NCI-H1417 treated with DMSO at 0.1 percent for 48 hours (cell line): ENCODE measurements around the gene CLASP1.
A peak's percentile ranks its signal among the peaks of the same experiment; 100 is the strongest.
"Not testable (repeated sequence)": the region's sequence is repeated elsewhere in the genome, so short reads cannot be mapped to it uniquely, and the experiment has no call there.

Experiments used
- DNase-seq: peaks from one replicate; lab custom pipeline; 2025; lab: John Stamatoyannopoulos, UW

The CLASP1 gene

GRCh38 chr2:121617042-121617599 is 32.1 kb downstream of the CLASP1 start:
- no peak for DNase-seq

GRCh38 chr2:121613774-121614173 is 35.5 kb downstream of the CLASP1 start:
- no peak for DNase-seq

- DNase-seq: no peak
Observed at GRCh38 chr2:121613152-121613551, 36.1 kb downstream of the CLASP1 start.

- DNase-seq: no peak
Observed at GRCh38 chr2:121611730-121612705, 37.2 kb downstream of the CLASP1 start.

- DNase-seq: not testable (repeated sequence)
Observed at GRCh38 chr2:121611048-121611649, 38.1 kb downstream of the CLASP1 start.

GRCh38 chr2:121610487-121610874 is 38.8 kb downstream of the CLASP1 start:
- not testable (repeated sequence) for DNase-seq

GRCh38 chr2:121608967-121609366 is 40.3 kb downstream of the CLASP1 start:
- no peak for DNase-seq

GRCh38 chr2:121608367-121608766 is 40.9 kb downstream of the CLASP1 start:
- DNase-seq: no peak

- no peak for DNase-seq
Observed at GRCh38 chr2:121605820-121606733, 43.2 kb downstream of the CLASP1 start.

- DNase-seq: no peak
Observed at GRCh38 chr2:121603185-121603584, 46.1 kb downstream of the CLASP1 start.

GRCh38 chr2:121599963-121600651 is 49.2 kb downstream of the CLASP1 start:
- no peak for DNase-seq

- DNase-seq: no peak
Observed at GRCh38 chr2:121598087-121598486, 51.2 kb downstream of the CLASP1 start.

GRCh38 chr2:121596221-121597080 is 52.8 kb downstream of the CLASP1 start:
- no peak for DNase-seq

- peak; percentile 83 for DNase-seq
Observed at GRCh38 chr2:121595012-121595891, 54.0 kb downstream of the CLASP1 start.

- no peak for DNase-seq
Observed at GRCh38 chr2:121591199-121591598, 58.1 kb downstream of the CLASP1 start.

- no peak for DNase-seq
Observed at GRCh38 chr2:121588357-121588756, 60.9 kb downstream of the CLASP1 start.

GRCh38 chr2:121587131-121587530 is 62.1 kb downstream of the CLASP1 start:
- no peak for DNase-seq

- DNase-seq: no peak
Observed at GRCh38 chr2:121584741-121585140, 64.5 kb downstream of the CLASP1 start.

GRCh38 chr2:121583555-121583954 is 65.7 kb downstream of the CLASP1 start:
- DNase-seq: no peak
